H7 (cell line): ENCODE results near the gene PFDN6. TPM values are rescaled to one million over a fixed set of nuclear protein-coding genes. Genes with fewer than 3 reads are reported as not detected.
"Not testable (repeated sequence)": the region's sequence is repeated elsewhere in the genome, so short reads cannot be mapped to it uniquely, and the experiment has no call there.

Experiments
- DNase-seq: peaks from one replicate; pipeline ENCODE4 v3.0.0; 2012
- H3K27me3 ChIP-seq: 2 replicates; pipeline ENCODE4 v1.6.0; 2011; ENCODE audit warnings: mild to moderate bottlenecking, low read length; ENCODE audit not compliant: control insufficient read depth, insufficient read depth
- H3K36me3 ChIP-seq: replicated peaks from 2 replicates; pipeline ENCODE4 v1.5.1; 2011; ENCODE audit warnings: low read length; ENCODE audit not compliant: control insufficient read depth, insufficient read depth
- H3K4me3 ChIP-seq: 2 replicates; pipeline ENCODE4 v1.5.1; 2011; ENCODE audit warnings: low read depth, mild to moderate bottlenecking, control low read depth, low read length, moderate library complexity; ENCODE audit not compliant: insufficient read depth
- total RNA-seq: library from RNA; depleted of rRNA; stranded (reverse); fragments of >200 nt; shearing (Covaris generic); gene quantifications from 2 replicates; pipeline ENCODE4 v1.2.3, GENCODE V29; 2014

PFDN6 gene
- total RNA-seq, 1 experiment from 2014 or later, result 87.9 TPM

GRCh38 chr6:33279257-33279695 is 10.1 kb upstream of the PFDN6 start:
- Histone ChIP-seq H3K36me3 (peaks cover 26% of the 10 kb centered on the region), H3K4me3 (no peak overlapping the region), H3K27me3 (no peaks in the 10 kb centered on the region)
- peak; percentile 31 for DNase-seq

- DNase-seq, result peak; percentile 85
- H3K4me3 ChIP-seq, result no peak overlapping the region
- peaks cover 19% of the 10 kb centered on the region for H3K36me3 ChIP-seq
- H3K27me3 ChIP-seq, result no peaks in the 10 kb centered on the region
Observed at GRCh38 chr6:33279971-33280511, 9.4 kb upstream of the PFDN6 start.

- Histone ChIP-seq H3K36me3 (peaks cover 15% of the 10 kb centered on the region), H3K27me3 (no peaks in the 10 kb centered on the region), H3K4me3 (no peak overlapping the region)
Observed at GRCh38 chr6:33280539-33280938, 8.9 kb upstream of the PFDN6 start.

DNA sequence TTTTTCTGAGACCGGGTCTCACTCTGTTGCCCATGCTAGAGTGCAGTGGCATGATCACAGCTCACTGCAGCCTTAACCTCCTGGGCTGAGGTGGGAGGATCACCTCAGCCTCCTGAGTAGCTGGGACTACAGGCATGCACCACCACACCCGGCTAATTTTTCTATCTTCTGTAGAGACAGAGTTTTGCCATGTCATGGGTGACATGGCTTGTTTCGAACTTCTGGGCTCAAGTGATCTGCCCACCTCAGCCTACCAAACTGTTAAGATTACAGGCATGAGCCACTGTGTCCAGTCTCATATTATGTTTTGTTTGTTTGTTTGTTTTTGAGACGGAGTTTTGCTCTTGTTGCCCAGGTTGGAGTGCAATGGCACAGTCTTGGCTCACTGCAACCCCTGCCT is 4.2 kb upstream of the PFDN6 start:
- H3K27me3 ChIP-seq, H3K4me3 ChIP-seq, DNase-seq: not testable (repeated sequence)
- H3K36me3 ChIP-seq, result peaks cover 17% of the 10 kb centered on the region

More at GRCh38 chr6:33280539-33280938, 8.9 kb upstream of the PFDN6 start:
- peak; percentile 30 for DNase-seq

- no peak overlapping the region for H3K4me3 ChIP-seq
- H3K27me3 ChIP-seq, result no peaks in the 10 kb centered on the region
- no peak for DNase-seq
- H3K36me3 ChIP-seq, result peaks cover 26% of the 10 kb centered on the region
Observed at GRCh38 chr6:33286946-33287914, 2.2 kb upstream of the PFDN6 start.

- peak overlapping the region; percentile 69 for H3K4me3 ChIP-seq
- H3K27me3 ChIP-seq, result no peaks in the 10 kb centered on the region
- peak; percentile 62 for DNase-seq
- peaks cover 33% of the 10 kb centered on the region for H3K36me3 ChIP-seq
Observed at GRCh38 chr6:33288141-33288920, 1.1 kb upstream of the PFDN6 start.

- DNase-seq, result no peak
- Histone ChIP-seq H3K36me3 (peaks cover 35% of the 10 kb centered on the region), H3K4me3 (peak overlapping the region; percentile 69), H3K27me3 (no peaks in the 10 kb centered on the region)
Observed at GRCh38 chr6:33289784-33290315, 449 bp downstream of the PFDN6 start.

DNA sequence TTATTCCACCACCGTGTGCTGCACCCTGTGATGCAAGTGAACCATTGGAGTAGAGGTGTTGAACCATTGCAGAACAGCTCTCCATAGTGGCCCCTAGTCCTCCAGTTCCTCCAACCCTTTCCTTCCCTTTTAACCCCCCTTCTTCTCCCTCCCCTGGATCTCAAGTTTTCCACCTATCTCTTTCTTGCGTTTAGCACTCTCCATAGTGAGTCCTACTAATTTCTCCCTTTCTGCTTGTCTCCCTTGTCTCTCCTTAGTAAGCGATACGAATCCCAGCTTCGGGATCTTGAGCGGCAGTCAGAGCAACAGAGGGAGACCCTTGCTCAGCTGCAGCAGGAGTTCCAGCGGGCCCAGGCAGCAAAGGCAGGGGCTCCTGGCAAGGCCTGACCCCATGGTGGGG is 1.1 kb downstream of the PFDN6 start:
- peak overlapping the region; percentile 69; the same call in 1 of the 2 replicates for H3K4me3 ChIP-seq
- no peaks in the 10 kb centered on the region for H3K27me3 ChIP-seq
- peak; percentile 34 for DNase-seq
- H3K36me3 ChIP-seq, result peaks cover 34% of the 10 kb centered on the region

GRCh38 chr6:33292996-33293682 is 3.7 kb downstream of the PFDN6 start:
- DNase-seq, result no peak
- Histone ChIP-seq H3K4me3 (no peak overlapping the region), H3K27me3 (no peaks in the 10 kb centered on the region), H3K36me3 (peaks cover 22% of the 10 kb centered on the region)

DNA sequence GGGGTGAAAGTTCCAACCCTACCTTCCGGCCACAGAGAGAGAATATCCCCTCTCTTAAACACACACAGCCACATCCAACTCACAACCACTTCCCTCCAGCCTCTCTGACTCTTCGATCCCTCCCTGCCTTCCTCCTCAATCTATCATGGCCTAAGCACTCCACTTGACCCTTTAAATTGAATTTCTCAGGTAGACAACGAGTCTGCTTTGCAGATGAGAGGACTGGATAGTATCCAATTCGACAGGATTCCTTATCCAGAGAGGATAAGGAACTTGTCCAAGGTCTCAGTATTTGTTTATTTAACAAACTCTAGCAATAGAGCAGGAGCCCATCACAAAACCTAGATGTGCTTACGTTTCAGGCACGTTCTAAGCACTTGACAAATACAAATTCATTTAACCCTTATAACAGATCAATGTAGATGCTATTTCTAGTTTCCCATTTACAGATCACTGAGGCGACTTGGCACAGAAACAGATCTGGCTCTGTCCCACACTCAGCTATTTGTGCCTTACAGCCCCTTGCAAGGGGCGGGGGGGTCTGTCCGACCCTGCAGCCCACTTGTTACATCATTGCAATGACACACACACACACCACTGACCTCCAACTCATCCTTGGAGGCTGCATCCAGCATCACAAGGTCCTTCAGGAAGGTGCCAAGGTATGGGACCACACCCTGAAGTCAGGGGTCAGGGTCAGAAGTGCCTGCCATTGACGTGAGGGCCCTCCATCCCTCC is 4.9 kb downstream of the PFDN6 start:
- Histone ChIP-seq H3K36me3 (peaks cover 22% of the 10 kb centered on the region), H3K27me3 (no peaks in the 10 kb centered on the region), H3K4me3 (no peak overlapping the region)
- no peak for DNase-seq

GRCh38 chr6:33295621-33296369 is 6.4 kb downstream of the PFDN6 start:
- no peaks in the 10 kb centered on the region for H3K27me3 ChIP-seq
- no peak for DNase-seq
- peaks cover 21% of the 10 kb centered on the region for H3K36me3 ChIP-seq
- H3K4me3 ChIP-seq, result no peak overlapping the region

DNA sequence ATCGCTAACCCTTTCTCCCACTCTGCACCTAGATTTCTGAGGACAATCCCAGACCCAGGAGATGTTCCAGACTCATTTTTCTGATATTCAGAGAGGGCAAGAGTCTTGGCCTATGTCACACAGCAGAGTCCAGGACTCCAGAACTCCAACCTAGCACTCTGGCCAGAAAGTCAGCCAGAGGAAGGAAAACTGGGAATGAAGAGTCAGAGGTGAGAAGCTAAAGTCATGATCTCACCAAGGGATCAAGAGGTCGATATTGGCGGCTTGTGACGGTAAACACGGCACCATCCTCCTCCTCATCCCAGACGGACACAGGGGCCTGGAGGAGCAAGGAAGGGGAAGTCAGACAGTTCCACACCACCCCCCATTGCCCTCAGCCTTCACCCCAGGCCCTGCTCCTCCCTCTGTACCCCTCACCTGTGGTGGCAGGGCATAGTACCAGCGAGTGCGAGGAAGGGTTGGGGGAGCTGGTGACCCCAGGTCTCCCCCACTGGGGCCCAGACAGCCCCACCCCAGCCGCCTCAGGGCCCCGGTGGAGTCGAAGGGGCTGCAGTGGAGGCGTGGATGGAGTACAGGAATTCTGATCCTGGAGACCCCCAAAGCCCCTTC is 7.5 kb downstream of the PFDN6 start:
- DNase-seq, result no peak
- no peaks in the 10 kb centered on the region for H3K27me3 ChIP-seq
- H3K36me3 ChIP-seq, result peaks cover 14% of the 10 kb centered on the region
- H3K4me3 ChIP-seq, result peak overlapping the region; percentile 88
